ENCODE data around the gene TM2D1.

GRCh38 chr1:61631436-61631835 is 93.5 kb downstream of the TM2D1 start:
- no peak for TF ChIP-seq CTCF (IDR thresholded peaks at IDR 0.05)
- TF ChIP-seq POLR2A (IDR thresholded peaks at IDR 0.05; ENCODE audit: low read length): no peak
- TF ChIP-seq RAD21 (conservative IDR thresholded peaks at IDR 0.05 in 1 of 2, IDR thresholded peaks at IDR 0.05 in 1 of 2): no peak
- TF ChIP-seq NPAS2 (CRISPR knock-in tag; IDR thresholded peaks at IDR 0.05; ENCODE audit: borderline replicate concordance): no peak
- no peak for TF ChIP-seq EHMT2 (IDR thresholded peaks at IDR 0.05; ENCODE audit: low read depth)
- TF ChIP-seq JUNB (IDR thresholded peaks at IDR 0.05): no peak
- no peak for TF ChIP-seq NFE2L2 (conservative IDR thresholded peaks at IDR 0.05; ENCODE audit: low read length)
- no peak for TF ChIP-seq SMC3 (IDR thresholded peaks at IDR 0.05)
- TF ChIP-seq CEBPB (IDR thresholded peaks at IDR 0.05): no peak
- no peak for TF ChIP-seq SREBF2 (IDR thresholded peaks at IDR 0.05)

Data from A549 (cell line).